Renal cortex interstitium (tissue), 11 donors: Measurements from ENCODE around the gene PITPNC1. TPM values are rescaled to one million over a fixed set of nuclear protein-coding genes. Genes with fewer than 3 reads are reported as not detected.
A peak's percentile ranks its signal among the peaks of the same experiment; 100 is the strongest.
"Not testable (repeated sequence)": the region's sequence is repeated elsewhere in the genome, so short reads cannot be mapped to it uniquely, and the experiment has no call there.

Experiments
- DNase-seq, 11 donors: peaks; one replicate each; pipeline ENCODE4 v3.0.0-alpha.2; 2013; ENCODE audit warnings: low read depth in 9 of 11, low spot score in 4 of 11; ENCODE audit errors: extremely low read depth in 1 of 11
- polyA plus RNA-seq, 3 donors: library from polyadenylated mRNA; unstranded; fragments of 120-200 nt; gene quantifications; one replicate each; pipeline ENCODE4 v1.2.1, GENCODE V29; 2013; ENCODE audit not compliant: insufficient read length in 3 of 3

The PITPNC1 gene
- polyA plus RNA-seq, 3 donors = 19.9 to 26.1 (median 23.7) TPM

DNA sequence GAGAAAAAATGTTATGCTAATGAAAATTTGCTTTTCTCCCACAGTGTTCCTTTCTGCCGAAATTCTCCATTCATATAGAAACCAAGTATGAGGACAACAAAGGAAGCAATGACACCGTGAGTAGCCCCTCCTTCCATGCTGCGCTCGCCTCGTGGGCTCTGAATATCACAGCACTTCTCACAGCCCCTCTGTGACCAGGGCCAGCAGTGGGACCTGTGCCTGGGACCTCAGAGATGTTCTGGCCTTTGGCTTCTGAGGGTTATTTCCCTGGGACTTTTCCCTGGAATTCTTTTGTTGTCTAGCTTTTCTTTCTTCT is 201.0 kb downstream of the PITPNC1 start:
- no peak for DNase-seq

DNA sequence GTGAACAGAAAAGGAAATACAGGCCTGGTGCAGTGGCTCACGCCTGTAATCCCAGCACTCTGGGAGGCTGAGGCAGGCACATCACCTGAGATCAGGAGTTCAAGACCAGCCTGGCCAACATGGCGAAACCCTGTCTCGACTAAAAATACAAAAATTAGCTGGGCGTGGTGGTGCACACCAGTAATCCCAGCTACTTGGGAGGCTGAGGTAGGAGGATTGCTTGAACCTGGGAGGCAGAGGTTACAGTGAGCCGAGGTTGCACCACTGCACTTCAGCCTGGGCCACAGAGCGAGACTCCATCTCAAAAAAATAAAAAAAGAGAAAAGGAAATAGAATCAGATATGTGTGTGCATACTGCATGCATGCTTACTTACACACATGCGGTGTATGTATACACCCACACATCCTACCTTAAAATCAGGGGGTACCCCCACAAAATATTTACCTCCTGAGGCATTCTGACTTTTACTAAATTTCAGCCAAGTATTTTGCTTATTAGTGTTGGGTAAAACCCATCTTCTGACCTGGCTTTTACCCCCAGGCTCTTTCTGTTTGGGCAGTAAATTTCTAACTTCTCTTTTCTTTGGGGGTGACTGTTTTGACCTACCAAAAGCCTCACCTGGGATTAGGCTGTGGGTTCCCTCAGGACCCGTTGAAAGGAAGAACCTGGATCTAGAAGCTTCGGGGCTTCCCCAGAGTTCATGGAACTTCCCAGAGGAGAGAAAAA is 201.8 kb downstream of the PITPNC1 start:
- not testable (repeated sequence) for DNase-seq

DNA sequence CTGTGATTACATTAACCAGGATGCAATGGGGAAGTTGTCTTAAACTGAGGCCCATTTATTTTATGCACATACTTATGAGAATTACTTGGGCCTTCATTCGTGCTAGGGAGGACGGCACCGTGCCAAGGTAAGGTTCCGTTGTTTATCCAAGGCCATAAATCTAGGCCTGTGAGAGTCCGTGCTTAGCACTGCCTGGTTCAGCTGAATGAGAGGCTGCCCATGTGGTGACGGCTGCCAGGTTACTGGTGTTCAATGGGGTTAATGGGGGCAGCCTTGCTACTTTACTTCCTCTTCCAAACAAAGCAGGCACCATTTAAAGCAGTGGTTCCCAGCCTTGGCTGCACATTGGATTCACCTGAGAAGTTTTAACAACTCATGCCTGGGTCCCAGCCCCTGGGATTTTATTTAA is 205.6 kb downstream of the PITPNC1 start:
- peak in 6 of 11 donors; percentile 41 to 66 (median 54) for DNase-seq

- peak in 2 of 11 donors; percentile 33 to 45 for DNase-seq
Observed at GRCh38 chr17:67585077-67585602, 208.1 kb downstream of the PITPNC1 start.

DNA sequence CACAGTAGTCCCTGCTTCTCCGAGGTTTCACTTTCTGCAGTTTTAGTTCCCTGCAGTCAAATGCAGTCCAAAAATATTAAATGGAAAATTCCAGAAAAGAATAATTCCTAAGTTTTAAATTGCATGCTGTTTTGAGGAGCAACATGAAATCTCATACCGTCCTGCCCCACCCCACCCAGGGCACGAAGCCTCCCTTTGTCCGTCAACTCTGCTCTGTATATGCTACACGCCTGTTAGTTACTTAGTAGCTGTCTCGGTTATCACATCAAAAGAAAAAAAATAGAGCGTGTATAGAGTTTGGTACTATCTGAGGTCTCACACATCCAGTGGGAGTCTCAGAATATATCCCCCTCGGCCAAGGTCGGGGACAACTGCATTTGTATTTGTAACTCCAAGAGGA is 211.2 kb downstream of the PITPNC1 start:
- no peak for DNase-seq

- no peak for DNase-seq
Observed at GRCh38 chr17:67594115-67594880, 217.2 kb downstream of the PITPNC1 start.

DNA sequence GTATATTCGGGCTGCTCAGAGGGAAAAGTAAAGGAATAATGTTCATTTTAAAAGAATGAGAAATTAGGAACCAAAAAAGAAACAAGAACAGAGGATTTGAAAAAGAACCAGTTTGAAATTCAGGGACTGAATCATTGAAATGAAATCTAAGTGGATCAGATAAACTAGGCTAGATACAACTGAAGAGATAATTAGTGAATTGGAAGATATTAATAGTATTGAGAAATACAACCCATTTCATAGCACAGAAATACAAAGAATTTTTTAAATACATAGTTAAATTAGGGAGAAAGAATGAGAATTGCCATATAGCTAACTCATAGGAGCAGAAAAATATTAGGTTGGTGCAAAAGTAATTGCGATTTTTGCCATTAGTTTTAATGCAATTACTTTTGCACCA is 223.3 kb downstream of the PITPNC1 start:
- no peak for DNase-seq

DNA sequence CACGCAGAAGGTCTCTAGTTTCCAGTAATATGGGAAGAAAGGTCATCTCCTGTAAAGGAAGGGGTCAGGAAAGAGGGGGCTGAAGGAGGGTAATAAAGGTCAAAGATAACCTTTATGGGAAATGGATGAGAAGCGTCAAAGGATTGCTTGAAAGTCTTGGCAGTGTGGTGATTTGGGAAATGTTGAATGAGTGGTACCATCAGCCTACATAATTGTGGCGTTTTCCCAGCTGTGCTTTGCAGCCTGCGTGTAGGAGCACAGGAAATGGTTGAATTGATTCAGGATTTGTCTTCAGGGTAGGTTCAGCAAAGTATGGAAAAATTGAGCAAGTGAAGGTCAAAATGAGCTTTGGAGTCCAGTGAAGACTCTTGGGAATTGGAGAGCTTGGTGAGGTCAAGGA is 224.8 kb downstream of the PITPNC1 start:
- no peak for DNase-seq

DNA sequence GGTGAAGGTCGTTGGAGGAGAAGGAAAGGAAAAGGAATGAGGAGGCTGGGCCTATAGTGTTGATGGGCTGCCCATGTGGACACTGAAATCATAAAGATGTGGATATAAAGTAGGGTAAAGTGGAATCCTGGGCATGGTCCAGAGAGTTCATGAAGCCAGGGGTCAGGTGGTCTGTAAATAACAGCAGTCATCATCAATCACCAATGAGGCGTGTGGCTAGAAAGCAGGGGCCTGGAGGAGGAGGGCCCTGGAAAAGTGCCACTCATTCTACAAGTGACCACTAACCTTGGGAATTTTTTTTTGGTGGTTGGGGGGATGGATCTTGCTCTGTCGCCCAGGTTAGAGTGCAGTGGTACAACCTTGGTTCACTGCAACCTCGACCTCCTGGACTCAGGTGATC is 225.4 kb downstream of the PITPNC1 start:
- DNase-seq = no peak

GRCh38 chr17:67602974-67603373 is 225.9 kb downstream of the PITPNC1 start:
- DNase-seq = peak in 1 of 11 donors; percentile 48

DNA sequence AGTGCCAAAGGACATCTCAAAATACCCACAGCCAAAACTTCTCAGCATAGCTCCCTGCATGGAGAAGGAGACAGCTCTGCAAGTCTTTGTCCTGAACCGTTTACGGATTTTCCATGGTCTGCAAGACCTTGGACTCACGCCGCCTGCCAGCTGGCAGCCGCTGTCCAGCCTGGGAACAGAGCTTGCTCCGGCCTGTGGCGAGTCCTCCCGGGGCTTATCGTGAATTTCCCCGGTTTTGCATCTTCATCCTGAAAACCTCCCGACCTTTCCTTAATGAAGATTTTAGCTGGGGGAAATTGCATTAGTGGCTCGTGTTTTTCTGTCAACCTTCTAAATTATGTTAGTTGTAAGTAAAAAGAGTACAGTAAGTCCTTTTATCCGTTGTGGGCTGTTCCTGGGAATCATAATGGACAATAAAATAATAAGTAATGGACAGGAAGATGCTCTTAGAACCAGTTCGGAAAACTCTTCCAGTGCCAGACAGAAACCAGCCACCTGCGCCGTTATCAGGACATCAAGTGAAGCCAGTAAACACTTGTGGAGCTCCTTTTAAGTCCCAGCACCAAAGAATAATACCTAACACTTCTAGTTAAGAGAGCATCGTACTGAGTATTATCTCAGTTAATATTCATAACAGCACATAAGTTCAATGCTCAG is 228.3 kb downstream of the PITPNC1 start:
- DNase-seq = no peak

DNA sequence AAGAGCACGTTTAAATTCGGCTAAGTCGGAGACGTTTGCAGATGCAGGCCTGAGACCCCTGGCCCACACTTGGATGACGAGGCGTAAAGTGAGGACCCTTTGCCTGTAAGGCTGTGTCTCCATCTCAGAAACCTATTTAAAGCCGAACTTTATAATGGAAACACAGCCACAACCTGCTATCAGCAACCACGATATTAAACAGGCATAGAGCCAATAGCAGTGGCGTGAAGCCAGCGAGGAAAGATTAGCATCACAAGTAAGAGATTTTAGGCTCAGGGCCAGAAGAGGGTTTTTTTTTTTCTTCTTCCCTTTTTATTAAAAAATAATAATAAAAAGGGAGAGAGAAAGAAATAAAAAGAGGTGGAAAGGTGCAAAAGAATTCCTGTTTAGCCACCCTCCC is 229.4 kb downstream of the PITPNC1 start:
- peak in 1 of 11 donors; percentile 25 for DNase-seq

- DNase-seq = no peak
Observed at GRCh38 chr17:67606896-67607604, 230.0 kb downstream of the PITPNC1 start.

GRCh38 chr17:67610061-67610460 is 233.0 kb downstream of the PITPNC1 start:
- DNase-seq = no peak

DNA sequence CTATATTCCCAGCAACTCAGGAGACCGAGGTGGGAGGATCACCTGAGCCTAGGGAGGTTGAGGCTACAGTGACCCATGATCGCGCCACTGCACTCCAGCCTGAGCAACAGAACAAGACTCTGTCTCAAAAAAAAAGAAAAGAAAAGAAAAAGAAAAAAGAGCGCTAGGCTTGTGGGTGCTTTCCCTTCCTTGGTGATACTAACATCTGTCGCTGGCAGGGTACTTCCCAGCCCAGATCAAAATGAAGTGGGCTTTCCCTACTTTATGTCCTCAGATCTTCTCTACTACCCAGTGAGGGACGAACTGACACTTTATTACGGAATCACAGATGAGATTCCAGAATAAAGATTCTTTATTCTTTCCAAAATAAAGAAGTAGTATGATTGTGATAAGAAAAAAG is 236.9 kb downstream of the PITPNC1 start:
- DNase-seq = no peak

DNA sequence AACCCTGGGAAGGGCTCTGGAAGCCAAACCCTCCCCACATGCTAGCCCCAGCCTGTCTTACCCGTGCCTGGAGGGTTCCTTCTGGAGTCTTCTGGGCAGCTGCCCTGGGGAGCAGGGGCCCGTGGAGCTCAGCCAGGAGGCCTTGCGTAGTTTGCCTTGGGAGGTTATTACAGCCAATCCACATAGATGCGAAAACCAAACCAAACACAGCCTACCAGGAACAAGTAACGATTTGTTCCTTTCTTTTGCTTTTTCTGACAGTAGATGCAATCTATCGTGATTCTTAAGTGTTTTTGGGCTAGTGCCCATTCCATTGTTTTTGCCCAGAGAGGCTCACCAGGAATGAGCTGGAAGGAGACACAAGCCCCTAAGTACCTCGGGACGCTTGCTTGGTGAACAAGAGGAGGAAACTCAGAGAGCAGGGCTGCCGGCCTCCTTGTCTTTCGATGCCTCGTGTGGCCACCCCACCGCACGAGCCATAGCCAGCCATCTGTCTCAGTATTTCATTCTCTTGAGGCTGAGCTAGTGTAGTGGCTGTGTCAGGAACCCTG is 238.0 kb downstream of the PITPNC1 start:
- no peak for DNase-seq

DNA sequence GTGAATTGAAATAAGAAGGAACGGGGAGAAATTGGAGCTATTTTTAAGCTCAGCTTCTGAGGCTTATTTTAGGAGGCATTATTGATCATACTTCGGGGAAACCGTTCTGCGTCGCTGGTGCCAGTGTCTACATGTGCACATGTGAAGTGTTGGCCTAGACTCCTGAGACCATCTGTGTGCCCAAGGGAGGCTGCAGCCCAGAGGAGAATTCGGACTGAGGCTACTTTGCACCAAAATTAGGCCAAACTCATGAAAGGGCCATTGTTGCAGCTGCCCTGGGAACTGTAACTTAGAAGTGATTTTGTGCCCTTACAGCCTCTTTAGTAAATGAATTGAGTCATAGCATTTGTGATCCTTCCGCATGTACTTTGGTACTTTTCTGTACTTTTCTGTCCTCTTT is 238.7 kb downstream of the PITPNC1 start:
- no peak for DNase-seq

- DNase-seq = no peak
Observed at GRCh38 chr17:67617304-67617899, 240.3 kb downstream of the PITPNC1 start.

GRCh38 chr17:67619555-67619954 is 242.5 kb downstream of the PITPNC1 start:
- DNase-seq = no peak
